GM20000 (cell line): ENCODE results near the gene SPRR2E.
"Not testable (repeated sequence)": the region's sequence is repeated elsewhere in the genome, so short reads cannot be mapped to it uniquely, and the experiment has no call there.

ENCODE experiments used
- DNase-seq: peaks from one replicate; pipeline ENCODE4 v3.0.0; 2012; ENCODE audit warnings: low spot score
- CTCF ChIP-seq: IDR thresholded peaks from 2 replicates; pipeline ENCODE4 v1.5.1; 2012; ENCODE audit warnings: mild to moderate bottlenecking, control low read depth; ENCODE audit errors: extremely low read depth, missing control alignments

SPRR2E gene

DNA sequence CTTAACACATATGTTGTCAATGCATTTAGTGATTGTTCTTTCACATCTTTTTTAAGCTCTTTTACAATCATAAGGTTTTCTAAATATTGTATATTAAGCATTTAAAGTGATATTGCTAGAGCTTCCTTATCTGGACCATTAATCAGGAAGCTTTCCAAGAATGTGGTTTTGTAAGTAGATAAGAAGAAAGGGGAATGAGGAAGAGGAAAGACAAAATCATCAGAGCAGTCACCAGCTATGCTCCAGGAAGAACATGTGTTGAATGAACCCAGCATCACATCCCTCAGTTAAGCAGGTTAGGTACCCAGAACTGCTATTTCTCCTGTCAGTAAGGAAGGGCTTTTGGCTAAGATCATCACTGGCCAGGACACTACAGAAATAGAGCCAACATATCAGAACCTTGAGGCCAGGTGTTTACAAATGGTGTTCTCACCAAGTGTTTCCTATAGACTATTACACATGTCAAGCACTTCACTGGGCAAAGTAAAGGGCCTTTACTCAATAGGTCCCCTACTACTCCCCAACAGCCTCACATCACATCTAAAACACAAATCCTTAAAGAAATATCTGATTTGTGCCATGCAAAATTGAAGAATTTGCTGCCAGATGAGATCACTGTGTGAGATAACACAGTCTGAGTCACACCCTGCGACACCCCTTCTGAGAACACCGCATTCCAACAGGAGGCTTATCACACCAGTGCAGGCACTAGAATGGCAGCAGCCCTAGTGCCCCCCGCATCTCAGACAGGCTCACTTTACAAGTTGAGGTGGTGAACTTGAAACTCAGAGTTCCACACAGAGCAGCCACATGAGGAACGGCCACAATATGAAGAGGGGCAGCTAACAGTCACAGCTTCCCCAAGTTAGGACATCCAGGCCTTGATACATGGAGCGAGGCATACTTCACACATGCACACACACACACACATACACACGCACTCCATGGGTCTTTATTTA is 35.2 kb downstream of the SPRR2E start:
- no peak for DNase-seq
- TF ChIP-seq CTCF = no peak

DNA sequence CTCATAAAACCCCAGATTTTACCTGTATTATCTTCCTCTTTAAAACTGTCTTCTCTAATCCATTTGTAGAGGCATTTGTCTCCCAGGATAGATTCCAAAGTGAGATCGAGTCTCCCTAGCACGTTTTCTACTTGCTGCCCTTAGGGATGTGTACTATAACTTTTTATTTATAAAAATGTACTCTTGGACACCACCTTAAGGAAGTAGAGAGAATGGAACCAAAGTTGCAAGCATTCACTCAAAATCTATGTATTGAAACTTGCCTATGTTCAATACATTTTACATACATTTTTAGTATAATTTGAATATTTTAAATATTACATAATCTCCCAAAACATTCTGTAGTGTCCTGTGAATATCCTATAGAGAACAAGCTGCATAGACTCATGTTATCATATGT is 36.2 kb downstream of the SPRR2E start:
- TF ChIP-seq CTCF = no peak
- no peak for DNase-seq

GRCh38 chr1:153057375-153057774 is 37.0 kb downstream of the SPRR2E start, which contains the start of gene SPRR2A:
SPRR2A (minus strand) TSS chr1:153057512; CDS start chr1:153056735, 777 bp downstream.
- TF ChIP-seq CTCF = no peak
- no peak for DNase-seq

DNA sequence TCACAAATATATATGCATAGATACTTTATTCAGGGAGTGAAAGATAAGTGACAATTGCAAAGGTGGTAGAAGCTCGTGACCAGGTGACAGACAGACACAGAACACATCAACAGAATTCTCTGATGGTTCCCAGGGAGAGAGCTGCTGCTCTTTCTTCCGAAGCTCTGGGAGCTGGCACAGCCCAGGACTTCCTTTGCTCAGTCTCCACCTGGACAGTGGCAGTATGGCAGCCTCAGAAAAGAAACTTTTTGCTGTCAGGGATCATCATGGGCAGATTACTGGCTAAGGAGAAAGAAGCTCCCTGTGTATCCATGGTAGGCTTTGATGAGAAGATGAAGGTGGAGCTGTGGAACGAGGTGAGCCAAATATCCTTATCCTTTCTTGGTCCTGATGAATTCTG is 38.2 kb downstream of the SPRR2E start:
- not testable (repeated sequence) for DNase-seq

- TF ChIP-seq CTCF = no peak
- DNase-seq = no peak
Measured at GRCh38 chr1:153049211-153049610, 45.1 kb downstream of the SPRR2E start.
